Mesothelial cell of epicardium (in vitro differentiated cells): ENCODE measurements around the gene HPSE2. TPM values are rescaled to one million over a fixed set of nuclear protein-coding genes. Genes with fewer than 3 reads are reported as not detected.

Source experiments
- DNase-seq, 2 experiments: peaks; one replicate each; pipeline ENCODE4 v3.0.0; 2021; ENCODE audit warnings: low spot score in 2 of 2; ENCODE audit not compliant: unreplicated experiment in 2 of 2
- H3K27ac Mint-ChIP-seq: 2 replicates; pipeline ENCODE4 v1.8.0; 2021; ENCODE audit warnings: mixed read lengths
- H3K27me3 Mint-ChIP-seq: 2 replicates; pipeline ENCODE4 v1.8.0; 2021; ENCODE audit warnings: low read depth, mixed read lengths
- H3K36me3 Mint-ChIP-seq: 2 replicates; pipeline ENCODE4 v1.8.0; 2021; ENCODE audit warnings: mixed read lengths
- H3K4me1 Mint-ChIP-seq: 2 replicates; pipeline ENCODE4 v1.8.0; 2021; ENCODE audit warnings: mixed read lengths
- H3K4me3 Mint-ChIP-seq: 2 replicates; pipeline ENCODE4 v1.8.0; 2021; ENCODE audit warnings: mild to moderate bottlenecking, moderate library complexity, mixed read lengths
- H3K9me3 Mint-ChIP-seq: 2 replicates; pipeline ENCODE4 v1.8.0; 2021; ENCODE audit warnings: mixed read lengths
- CTCF ChIP-seq: fragments of 200-600 bp; sonication (generic); IDR thresholded peaks from one replicate; pipeline ENCODE4 v1.5.0; 2021; ENCODE audit warnings: antibody characterized with exemption; ENCODE audit not compliant: unreplicated experiment
- microRNA-seq: library from miRNA; unstranded; fragments of <30 nt; microRNA quantifications from one replicate; pipeline ENCODE4 v1.2.0, GENCODE V29; 2021; ENCODE audit warnings: inconsistent platforms, mixed read lengths
- total RNA-seq: library from RNA; stranded (reverse); gene quantifications from 3 replicates; pipeline ENCODE4 v1.2.1, GENCODE V29; 2021

The HPSE2 gene
- total RNA-seq, 1 donor from 2014 or later = 2.3 TPM

- DNase-seq = no peak
- Mint-ChIP-seq H3K4me3 (no peak overlapping the region), H3K36me3 (peaks cover 9% of the 10 kb centered on the region), H3K27ac (no peak overlapping the region), H3K4me1 (peaks cover 11% of the 10 kb centered on the region), H3K27me3 (no peaks in the 10 kb centered on the region), H3K9me3 (no peaks in the 10 kb centered on the region)
- no peak for TF ChIP-seq CTCF
Observed at GRCh38 chr10:98407744-98408241, 827.9 kb downstream of the HPSE2 start.

Small RNA genes lying within 50 kb of the gene (microRNA-seq; reads per million reads assigned to microRNA genes)
- gene MIR4685 (3.5 reads per million, percentile 9 among the genes with 10 or more reads in this experiment), gene MIR6507 (not detected)

Other genes starting within 250 kb of the HPSE2 start
- gene CNNM1, start 93.5 kb upstream of the HPSE2 start, total RNA-seq = 0.27 to 0.49 TPM (median 0.31 TPM) in 3 replicates
- gene GOT1, start 194.8 kb upstream of the HPSE2 start, total RNA-seq = 21.6 to 24.4 TPM (median 22.9 TPM) in 3 replicates